Spinal cord (tissue), 10 donors: ENCODE measurements around the gene UNC5CL. TPM values are rescaled to one million over a fixed set of nuclear protein-coding genes. Genes with fewer than 3 reads are reported as not detected.
A peak's percentile ranks its signal among the peaks of the same experiment; 100 is the strongest.

Experiments
- DNase-seq, 6 donors: peaks; one replicate each; pipeline versions ENCODE4 v3.0.0 to v3.0.0-alpha.2; 2013 to 2015; ENCODE audit warnings: low spot score in 6 of 6, low read depth in 4 of 6
- H3K27ac ChIP-seq: one replicate; pipeline ENCODE4 v1.5.1; 2013; ENCODE audit warnings: low read depth, low read length, control low read depth
- H3K27me3 ChIP-seq: one replicate; pipeline ENCODE4 v1.6.1; 2013; ENCODE audit warnings: low read length; ENCODE audit not compliant: control insufficient read depth, insufficient read depth
- H3K36me3 ChIP-seq: one replicate; pipeline ENCODE4 v1.6.1; 2013; ENCODE audit warnings: low read length; ENCODE audit not compliant: control insufficient read depth, insufficient read depth
- H3K4me1 ChIP-seq: one replicate; pipeline ENCODE4 v1.6.1; 2013; ENCODE audit warnings: low read length; ENCODE audit not compliant: control insufficient read depth, insufficient read depth
- H3K4me3 ChIP-seq: one replicate; pipeline ENCODE4 v1.5.1; 2013; ENCODE audit warnings: low read depth, low read length, control low read depth
- H3K9me3 ChIP-seq: one replicate; pipeline ENCODE4 v1.6.1; 2013; ENCODE audit warnings: low read length; ENCODE audit not compliant: control insufficient read depth, insufficient read depth
- WGBS: methylation state at CpG from one replicate; pipeline ENCODE4 v1.1.5; 2013; ENCODE audit warnings: missing lambda C conversion rate; ENCODE audit not compliant: insufficient coverage; 5-methylcytosine and 5-hydroxymethylcytosine counted together
- polyA plus RNA-seq, 2 donors: library from polyadenylated mRNA; unstranded; fragments of 120-200 nt; gene quantifications; one replicate each; pipeline ENCODE4 v1.2.1, GENCODE V29; 2013; ENCODE audit not compliant: insufficient read length in 2 of 2
- total RNA-seq, 2 donors: library from RNA; depleted of rRNA in 1 of 2; stranded (reverse); fragments of 120-200 nt in 1 of 2; fragments of >200 nt in 1 of 2; gene quantifications; one replicate each; pipeline versions ENCODE4 v1.2.3 to v1.2.4, GENCODE V29; 2013 to 2014
- donor health status: healthy.

The UNC5CL gene
- total and polyA plus RNA-seq, 4 donors, result 0.20 to 1.4 (median 0.82) TPM

DNA sequence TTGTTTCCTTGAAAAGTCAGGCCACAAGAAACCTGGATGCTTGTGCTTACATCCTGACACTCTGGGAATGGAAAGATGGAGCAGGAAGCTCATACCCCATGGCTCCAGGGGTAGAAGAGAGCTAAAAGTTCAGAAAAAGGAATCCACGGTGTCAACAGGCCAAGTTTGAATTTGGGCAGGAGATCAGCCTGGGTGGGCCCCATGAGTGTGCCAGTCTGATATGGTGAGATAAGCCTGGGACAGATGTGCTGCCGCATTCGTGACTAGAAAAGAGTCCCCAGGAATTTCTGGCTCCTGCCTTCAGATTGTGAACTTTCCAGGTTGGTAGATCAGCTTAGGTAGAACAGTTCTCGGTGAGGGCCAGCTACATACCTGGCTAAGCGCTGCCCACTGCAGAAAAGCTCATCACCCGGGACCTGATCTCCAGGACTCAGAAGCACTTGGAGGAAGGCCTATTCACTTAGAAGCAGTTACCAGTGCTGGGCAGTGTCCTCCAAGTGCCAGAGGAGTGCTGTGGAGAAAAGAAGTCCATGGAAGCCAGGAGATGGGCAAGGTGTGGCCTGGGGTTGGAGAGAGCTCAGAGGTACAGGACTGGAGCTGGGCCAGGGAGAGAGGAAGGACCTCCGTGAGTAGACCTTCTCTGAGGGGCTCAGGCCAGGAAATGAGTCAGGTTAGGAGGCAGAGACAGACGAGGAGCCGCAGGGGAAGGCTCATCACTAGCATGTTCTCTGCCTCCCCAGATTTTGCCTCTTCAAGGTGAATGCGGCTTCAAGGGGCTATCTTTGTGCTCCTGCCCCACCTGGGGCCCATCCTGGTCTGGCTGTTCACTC lies 3.4 kb upstream of the UNC5CL start, which contains the start of gene TSPO2:
TSPO2 (plus strand) TSS at position 242 of the 830 bp plus-strand sequence; CDS start at position 761, 519 bp downstream.
- no peaks in the 10 kb centered on the region for H3K4me1 ChIP-seq
- WGBS, result 95% methylated on average over 10 of the region's 10 CpGs
- no peaks in the 10 kb centered on the region for H3K9me3 ChIP-seq
- no peak within 1 kb of the TSS for H3K27ac ChIP-seq
- H3K27me3 ChIP-seq, result no peaks in the 10 kb centered on the region
- H3K36me3 ChIP-seq, result peaks cover 2% of the 10 kb centered on the region
- DNase-seq, result no peak
- H3K4me3 ChIP-seq, result no peak within 1 kb of the TSS

- Histone ChIP-seq H3K4me3 (no peak overlapping the region), H3K36me3 (peaks cover 2% of the 10 kb centered on the region), H3K9me3 (no peaks in the 10 kb centered on the region), H3K27ac (no peak overlapping the region), H3K4me1 (no peaks in the 10 kb centered on the region), H3K27me3 (no peaks in the 10 kb centered on the region)
- WGBS, result no CpG with 5 or more reads among the region's 1 CpG
- DNase-seq, result no peak
Observed at GRCh38 chr6:41040940-41041536, 2.0 kb upstream of the UNC5CL start.

DNA sequence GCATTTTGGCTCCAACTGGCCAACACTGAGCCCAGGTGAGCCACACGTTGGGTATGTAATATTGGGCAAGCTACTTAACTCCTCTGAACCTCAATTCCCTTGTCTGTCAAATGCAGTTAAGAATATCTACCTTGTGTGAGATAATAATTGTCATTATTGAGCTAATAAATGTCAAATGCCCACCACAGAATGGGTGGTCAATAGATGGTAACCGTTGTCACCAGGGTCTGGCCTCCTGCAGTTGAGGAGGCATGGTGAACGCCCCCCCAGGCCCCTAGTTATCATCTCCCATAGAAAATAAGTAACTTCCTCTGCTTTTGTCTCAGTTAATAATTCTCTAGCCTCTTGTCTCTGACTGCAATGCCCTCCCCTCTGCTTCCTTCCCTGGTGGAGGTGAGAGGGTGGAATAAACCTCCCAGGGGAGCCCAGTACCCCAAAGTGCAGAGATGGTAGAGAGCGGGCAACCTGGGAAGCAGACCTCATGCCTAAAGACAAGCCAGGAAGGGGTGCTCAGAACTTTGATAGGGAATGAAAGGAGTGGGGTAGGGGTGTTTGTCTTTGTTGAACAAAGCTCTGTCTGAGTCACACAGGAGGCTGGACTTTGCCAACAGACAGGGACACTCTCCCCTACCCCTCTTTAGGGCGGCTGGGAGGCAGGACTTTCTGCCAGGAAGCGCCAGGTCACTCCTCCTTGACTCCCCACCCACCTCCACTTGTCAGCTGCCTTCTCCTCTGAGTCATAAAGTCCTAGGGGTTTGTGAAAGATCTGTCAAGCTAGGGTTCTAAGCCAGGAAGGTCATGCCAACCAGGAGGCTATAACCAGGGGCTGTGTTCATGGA lies 1.3 kb upstream of the UNC5CL start:
- Histone ChIP-seq H3K27ac (no peak overlapping the region), H3K4me1 (no peaks in the 10 kb centered on the region), H3K27me3 (no peaks in the 10 kb centered on the region), H3K36me3 (peaks cover 2% of the 10 kb centered on the region), H3K4me3 (no peak overlapping the region), H3K9me3 (no peaks in the 10 kb centered on the region)
- WGBS, result 100% methylated on average over 1 of the region's 6 CpGs
- no peak for DNase-seq

GRCh38 chr6:41038205-41038604 lies 816 bp downstream of the UNC5CL start:
- 92% methylated on average over 3 of the region's 3 CpGs for WGBS
- H3K4me1 ChIP-seq, result no peaks in the 10 kb centered on the region
- DNase-seq, result no peak
- no peaks in the 10 kb centered on the region for H3K27me3 ChIP-seq
- no peaks in the 10 kb centered on the region for H3K9me3 ChIP-seq
- H3K27ac ChIP-seq, result no peak overlapping the region
- peaks cover 3% of the 10 kb centered on the region for H3K36me3 ChIP-seq
- H3K4me3 ChIP-seq, result no peak overlapping the region

DNA sequence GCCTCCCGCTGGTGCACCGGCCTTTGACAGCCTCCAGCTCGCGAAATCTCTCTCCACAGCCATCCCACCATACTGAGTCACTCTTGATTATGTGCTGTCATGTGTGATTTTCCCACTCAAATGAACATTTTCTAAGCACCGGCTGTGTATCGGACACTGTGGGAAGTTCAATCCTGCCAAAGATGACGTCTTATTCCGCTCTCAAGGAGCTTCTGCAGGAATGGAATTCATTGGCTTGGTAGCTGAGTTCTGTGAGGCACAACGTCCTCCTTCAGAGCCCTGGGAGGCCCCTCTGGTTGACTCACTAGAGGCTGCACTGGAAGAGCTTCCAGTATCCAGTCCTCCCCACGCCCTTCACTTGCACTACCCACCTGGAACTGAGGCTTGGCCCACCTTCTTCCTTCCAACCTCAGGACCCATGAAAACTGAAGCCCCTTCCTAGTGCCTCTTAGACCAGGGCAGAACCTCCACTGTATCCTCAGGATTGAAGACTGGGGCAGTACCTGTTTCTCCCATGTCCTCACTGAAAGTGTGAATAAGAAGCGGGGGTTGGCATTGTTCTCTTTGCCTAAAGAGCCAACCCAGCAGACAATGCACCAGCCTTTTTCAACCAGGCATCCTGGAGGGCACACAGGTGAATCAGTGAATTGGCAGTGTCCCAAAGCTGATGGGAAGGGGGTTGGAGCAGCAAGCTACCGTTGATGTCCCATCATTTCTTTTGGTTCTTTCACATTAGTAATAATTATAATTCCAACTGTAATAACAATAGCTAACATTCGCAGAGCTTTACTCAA lies 1.7 kb downstream of the UNC5CL start:
- DNase-seq, result peak in 1 of 6 donors; percentile 39
- no peaks in the 10 kb centered on the region for H3K4me1 ChIP-seq
- peaks cover 3% of the 10 kb centered on the region for H3K36me3 ChIP-seq
- H3K4me3 ChIP-seq, result no peak overlapping the region
- WGBS, result 72% methylated on average over 8 of the region's 13 CpGs
- H3K9me3 ChIP-seq, result no peaks in the 10 kb centered on the region
- H3K27me3 ChIP-seq, result no peaks in the 10 kb centered on the region
- H3K27ac ChIP-seq, result no peak overlapping the region

DNA sequence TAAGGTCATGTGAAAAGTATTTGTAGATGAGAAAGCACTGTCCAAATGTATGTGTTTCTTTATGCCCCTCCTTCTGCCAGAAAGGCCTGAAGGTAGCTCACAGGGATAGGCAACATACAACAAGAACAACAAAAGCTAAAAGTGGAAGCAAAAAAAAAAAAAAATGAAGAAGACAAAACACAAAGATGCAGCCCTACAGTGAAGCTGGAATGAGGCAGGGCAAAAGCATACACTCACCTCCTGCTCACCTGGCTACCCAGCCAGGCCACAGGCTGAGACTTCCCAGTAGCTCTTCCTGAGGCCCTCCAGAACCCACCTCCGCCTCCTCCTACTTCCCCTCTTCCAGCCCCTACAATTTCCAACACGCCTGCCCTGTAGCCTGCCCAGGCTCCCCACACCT lies 2.4 kb downstream of the UNC5CL start:
- 88% methylated on average over 2 of the region's 2 CpGs for WGBS
- DNase-seq, result no peak
- H3K27me3 ChIP-seq, result no peaks in the 10 kb centered on the region
- peaks cover 3% of the 10 kb centered on the region for H3K36me3 ChIP-seq
- no peak overlapping the region for H3K4me3 ChIP-seq
- no peaks in the 10 kb centered on the region for H3K4me1 ChIP-seq
- H3K9me3 ChIP-seq, result no peaks in the 10 kb centered on the region
- no peak overlapping the region for H3K27ac ChIP-seq

DNA sequence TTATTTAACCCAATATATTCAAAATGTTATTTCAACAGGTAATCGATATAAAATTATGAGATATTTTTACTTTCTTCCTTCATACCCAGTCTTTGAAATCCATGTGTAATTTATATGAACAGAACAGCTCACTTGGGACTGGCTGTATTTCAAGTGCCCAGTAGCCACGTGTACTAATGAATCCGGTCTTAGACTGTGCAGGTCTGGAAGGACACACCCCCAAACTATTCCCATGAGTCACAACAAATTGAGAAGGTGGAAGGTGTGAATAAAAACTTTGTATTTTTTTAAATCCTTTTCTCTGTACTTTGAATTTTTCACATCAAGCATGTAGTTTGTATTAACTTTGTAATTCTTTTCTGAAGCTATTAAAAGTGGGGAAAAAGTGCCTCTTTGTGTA lies 2.8 kb downstream of the UNC5CL start:
- WGBS, result no CpG with 5 or more reads among the region's 3 CpGs

DNA sequence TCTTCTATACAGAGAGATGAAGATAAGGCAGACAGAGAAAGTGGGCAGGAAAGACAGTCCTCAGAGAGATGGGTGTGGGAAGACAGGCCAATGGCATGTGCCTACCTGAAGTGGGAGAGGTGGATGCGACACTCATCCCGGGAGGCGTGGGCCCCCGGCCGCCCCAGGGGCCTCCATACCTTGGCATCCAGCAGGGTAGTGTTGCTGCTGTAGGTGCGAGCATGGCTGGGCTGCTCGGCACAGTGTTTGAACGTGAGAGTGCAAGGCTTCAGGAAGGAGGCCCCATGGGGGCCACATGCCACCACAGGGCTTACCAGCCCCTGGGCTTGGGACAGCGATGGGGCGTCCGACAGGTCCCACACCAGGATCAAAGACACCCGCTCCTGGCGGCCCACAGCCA lies 5.2 kb downstream of the UNC5CL start:
- DNase-seq, result no peak
- H3K27me3 ChIP-seq, result no peaks in the 10 kb centered on the region
- no peak overlapping the region for H3K27ac ChIP-seq
- H3K4me3 ChIP-seq, result no peak overlapping the region
- peaks cover 3% of the 10 kb centered on the region for H3K36me3 ChIP-seq
- no peaks in the 10 kb centered on the region for H3K9me3 ChIP-seq
- WGBS, result 94% methylated on average over 11 of the region's 13 CpGs
- no peaks in the 10 kb centered on the region for H3K4me1 ChIP-seq

More for the DNA sequence above, 2.8 kb downstream of the UNC5CL start:
- H3K36me3 ChIP-seq, result peaks cover 3% of the 10 kb centered on the region
- no peaks in the 10 kb centered on the region for H3K9me3 ChIP-seq
- H3K4me1 ChIP-seq, result no peaks in the 10 kb centered on the region
- H3K27me3 ChIP-seq, result no peaks in the 10 kb centered on the region
- H3K4me3 ChIP-seq, result no peak overlapping the region
- no peak overlapping the region for H3K27ac ChIP-seq
- no peak for DNase-seq

- H3K9me3 ChIP-seq, result no peaks in the 10 kb centered on the region
- H3K36me3 ChIP-seq, result peaks cover 3% of the 10 kb centered on the region
- no peak overlapping the region for H3K4me3 ChIP-seq
- H3K27me3 ChIP-seq, result no peaks in the 10 kb centered on the region
- peaks cover 9% of the 10 kb centered on the region for H3K4me1 ChIP-seq
- WGBS, result 98% methylated on average over 14 of the region's 15 CpGs
- DNase-seq, result no peak
- H3K27ac ChIP-seq, result no peak overlapping the region
Observed at GRCh38 chr6:41032830-41033229, 6.2 kb downstream of the UNC5CL start.
